ENCODE results near the gene KIF21A.

KIF21A gene

DNA sequence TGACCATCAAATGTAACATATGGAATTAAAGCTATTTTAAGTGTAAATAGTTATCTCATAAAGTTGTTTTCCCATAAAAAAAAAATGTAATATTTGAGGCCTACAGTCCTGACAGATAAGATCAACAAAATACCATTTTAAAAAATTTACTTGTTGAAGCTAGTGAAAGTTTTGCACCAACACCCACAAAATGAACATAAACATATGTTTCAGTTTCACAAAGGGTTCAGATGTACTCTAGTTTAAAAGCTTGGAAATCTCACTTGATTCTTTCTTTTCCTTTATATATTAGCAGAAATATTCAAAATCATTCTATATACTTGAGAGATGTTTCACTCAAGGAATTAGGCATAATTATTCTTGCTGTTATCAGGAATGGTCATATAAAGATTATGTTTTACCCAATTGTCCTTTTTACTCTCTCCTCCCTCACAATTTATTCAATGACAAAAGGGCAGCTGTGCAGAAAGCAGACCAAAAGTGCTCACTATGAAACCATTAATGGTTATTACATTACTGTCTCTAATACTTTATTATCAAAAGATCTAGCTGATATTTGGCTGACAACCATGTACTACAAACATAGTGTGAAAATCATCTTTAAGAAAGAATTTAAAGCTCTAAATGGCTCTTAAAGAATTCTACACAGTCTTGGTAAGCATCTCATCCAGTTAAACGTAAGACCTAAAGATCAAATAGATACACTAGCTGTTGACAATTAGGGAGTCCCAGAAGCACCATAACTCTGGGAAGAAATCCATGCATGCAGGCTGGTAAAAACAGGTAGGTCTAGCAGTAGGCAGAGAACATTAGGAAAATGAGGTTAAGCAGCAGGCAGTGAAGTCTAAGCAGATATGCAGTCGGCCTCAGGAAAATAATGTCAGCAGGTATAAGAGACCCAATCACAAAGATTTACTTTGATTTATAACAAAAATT is 28.8 kb downstream of the KIF21A start:
- no peak for DNase-seq (ENCODE audit: low spot score)
- Mint-ChIP-seq H3K27ac (no peak overlapping the region), H3K27me3 (ENCODE audit: low read depth) (no peaks in the 10 kb centered on the region), H3K4me1 (ENCODE audit: low read depth) (peaks cover 4% of the 10 kb centered on the region), H3K4me3 (peak overlapping the region; percentile 16), H3K9me3 (no peaks in the 10 kb centered on the region), H3K36me3 (ENCODE audit: low read depth) (no peaks in the 10 kb centered on the region)

DNA sequence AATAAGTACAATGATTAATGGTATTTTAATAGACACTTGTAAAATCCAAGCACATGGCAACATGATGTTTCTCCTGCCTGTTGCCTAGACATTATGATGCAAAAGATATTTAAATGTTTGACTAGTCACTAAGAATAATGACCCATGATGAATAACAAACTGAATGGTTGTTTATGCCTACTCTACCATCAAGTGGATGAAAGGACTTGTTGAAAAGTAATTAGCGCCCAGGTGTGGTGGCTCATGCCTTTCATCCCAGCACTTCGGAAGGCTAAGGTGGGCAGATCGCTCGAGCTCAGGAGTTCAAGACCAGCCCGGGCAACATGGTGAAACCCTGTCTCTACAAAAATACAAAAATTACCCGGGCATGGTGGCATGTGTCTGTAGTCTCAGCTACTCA is 30.7 kb downstream of the KIF21A start:
- DNase-seq (ENCODE audit: low spot score) = no peak
- H3K9me3 Mint-ChIP-seq = no peaks in the 10 kb centered on the region
- H3K4me1 Mint-ChIP-seq (ENCODE audit: low read depth) = peaks cover 6% of the 10 kb centered on the region
- H3K27ac Mint-ChIP-seq = no peak overlapping the region
- no peak overlapping the region for H3K4me3 Mint-ChIP-seq
- H3K27me3 Mint-ChIP-seq (ENCODE audit: low read depth) = no peaks in the 10 kb centered on the region
- H3K36me3 Mint-ChIP-seq (ENCODE audit: low read depth) = peaks cover 2% of the 10 kb centered on the region

DNA sequence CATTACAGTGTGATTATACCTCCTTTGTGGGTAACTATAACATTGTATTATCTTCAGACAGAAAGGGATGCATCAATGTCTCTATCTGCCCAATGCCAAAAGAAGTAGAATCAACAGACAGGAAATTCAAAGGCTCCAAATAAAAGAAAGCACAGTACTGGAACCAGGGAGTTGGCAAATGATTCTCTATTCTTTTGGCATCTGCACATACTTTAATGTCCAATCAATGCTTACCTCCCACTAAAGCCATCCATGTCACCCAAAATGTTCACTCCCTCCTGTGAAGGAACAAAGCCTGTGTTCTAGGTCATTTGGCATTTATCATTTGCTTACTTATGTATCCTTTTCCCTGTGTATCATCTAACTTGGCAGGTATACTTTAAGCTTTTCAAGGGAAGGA is 36.7 kb downstream of the KIF21A start:
- peaks cover 16% of the 10 kb centered on the region for H3K4me1 Mint-ChIP-seq (ENCODE audit: low read depth)

DNA sequence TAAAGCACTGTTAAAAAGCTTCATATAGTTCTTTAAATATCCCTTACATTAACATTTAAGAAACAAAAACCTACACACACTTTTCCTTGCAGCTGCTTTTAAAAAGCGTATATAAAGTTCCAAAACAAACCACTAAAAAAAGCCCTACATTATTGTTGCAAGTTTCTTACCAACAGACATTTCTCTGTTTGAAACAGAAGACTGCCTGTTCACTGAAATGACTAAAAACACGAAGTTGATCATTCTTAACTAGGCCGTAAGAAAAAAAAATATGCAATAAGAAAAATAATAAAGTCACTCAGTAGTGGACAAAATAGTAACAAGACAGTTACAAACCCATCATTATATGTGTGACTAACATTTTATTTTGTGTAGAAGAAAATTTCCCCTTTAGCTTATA is 37.3 kb downstream of the KIF21A start:
- Mint-ChIP-seq H3K27ac (no peak overlapping the region), H3K4me3 (no peak overlapping the region), H3K4me1 (ENCODE audit: low read depth) (peaks cover 19% of the 10 kb centered on the region), H3K9me3 (no peaks in the 10 kb centered on the region), H3K36me3 (ENCODE audit: low read depth) (peaks cover 4% of the 10 kb centered on the region), H3K27me3 (ENCODE audit: low read depth) (no peaks in the 10 kb centered on the region)
- no peak for DNase-seq (ENCODE audit: low spot score)

More for the DNA sequence above, 36.7 kb downstream of the KIF21A start:
- peak overlapping the region; percentile 31 for H3K4me3 Mint-ChIP-seq
- no peak for DNase-seq (ENCODE audit: low spot score)
- peak overlapping the region; percentile 3 for H3K27ac Mint-ChIP-seq
- no peaks in the 10 kb centered on the region for H3K9me3 Mint-ChIP-seq
- H3K36me3 Mint-ChIP-seq (ENCODE audit: low read depth) = peaks cover 4% of the 10 kb centered on the region
- no peaks in the 10 kb centered on the region for H3K27me3 Mint-ChIP-seq (ENCODE audit: low read depth)

DNA sequence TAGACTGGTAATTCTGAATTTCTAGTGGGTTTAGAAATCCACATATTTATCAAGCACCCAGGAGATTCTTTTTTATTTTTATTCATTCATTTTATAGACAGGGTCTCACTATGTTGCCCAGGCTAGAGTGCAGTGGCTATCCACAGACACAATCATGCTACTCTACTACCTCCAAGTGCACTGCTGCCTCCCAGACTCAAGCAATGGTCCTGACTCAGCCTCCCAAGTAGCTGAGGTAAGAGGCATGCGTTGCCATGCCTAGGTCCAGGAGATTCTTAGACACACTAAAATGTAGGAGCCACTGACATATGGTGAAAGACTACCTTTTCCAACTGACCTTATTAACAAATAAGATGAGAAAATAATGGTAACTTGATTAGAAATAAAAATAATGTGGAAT is 38.9 kb downstream of the KIF21A start:
- no peak for DNase-seq (ENCODE audit: low spot score)
- Mint-ChIP-seq H3K27me3 (ENCODE audit: low read depth) (no peaks in the 10 kb centered on the region), H3K36me3 (ENCODE audit: low read depth) (peaks cover 4% of the 10 kb centered on the region), H3K4me1 (ENCODE audit: low read depth) (peaks cover 19% of the 10 kb centered on the region), H3K4me3 (no peak overlapping the region), H3K9me3 (no peaks in the 10 kb centered on the region), H3K27ac (no peak overlapping the region)

GRCh38 chr12:39403376-39403775 is 39.5 kb downstream of the KIF21A start:
- no peak for DNase-seq (ENCODE audit: low spot score)
- peaks cover 17% of the 10 kb centered on the region for H3K4me1 Mint-ChIP-seq (ENCODE audit: low read depth)
- no peak overlapping the region for H3K4me3 Mint-ChIP-seq
- H3K27ac Mint-ChIP-seq = no peak overlapping the region
- no peaks in the 10 kb centered on the region for H3K9me3 Mint-ChIP-seq
- peaks cover 2% of the 10 kb centered on the region for H3K36me3 Mint-ChIP-seq (ENCODE audit: low read depth)
- H3K27me3 Mint-ChIP-seq (ENCODE audit: low read depth) = no peaks in the 10 kb centered on the region

GRCh38 chr12:39402922-39403321 is 40.0 kb downstream of the KIF21A start:
- no peaks in the 10 kb centered on the region for H3K9me3 Mint-ChIP-seq
- H3K27ac Mint-ChIP-seq = no peak overlapping the region
- no peak for DNase-seq (ENCODE audit: low spot score)
- peaks cover 17% of the 10 kb centered on the region for H3K4me1 Mint-ChIP-seq (ENCODE audit: low read depth)
- H3K4me3 Mint-ChIP-seq = no peak overlapping the region
- no peaks in the 10 kb centered on the region for H3K27me3 Mint-ChIP-seq (ENCODE audit: low read depth)
- H3K36me3 Mint-ChIP-seq (ENCODE audit: low read depth) = peaks cover 2% of the 10 kb centered on the region

GRCh38 chr12:39401459-39401858 is 41.5 kb downstream of the KIF21A start:
- Mint-ChIP-seq H3K27me3 (ENCODE audit: low read depth) (no peaks in the 10 kb centered on the region), H3K36me3 (ENCODE audit: low read depth) (peaks cover 2% of the 10 kb centered on the region), H3K4me3 (no peak overlapping the region), H3K4me1 (ENCODE audit: low read depth) (peaks cover 11% of the 10 kb centered on the region), H3K27ac (no peak overlapping the region), H3K9me3 (no peaks in the 10 kb centered on the region)
- DNase-seq (ENCODE audit: low spot score) = no peak

DNA sequence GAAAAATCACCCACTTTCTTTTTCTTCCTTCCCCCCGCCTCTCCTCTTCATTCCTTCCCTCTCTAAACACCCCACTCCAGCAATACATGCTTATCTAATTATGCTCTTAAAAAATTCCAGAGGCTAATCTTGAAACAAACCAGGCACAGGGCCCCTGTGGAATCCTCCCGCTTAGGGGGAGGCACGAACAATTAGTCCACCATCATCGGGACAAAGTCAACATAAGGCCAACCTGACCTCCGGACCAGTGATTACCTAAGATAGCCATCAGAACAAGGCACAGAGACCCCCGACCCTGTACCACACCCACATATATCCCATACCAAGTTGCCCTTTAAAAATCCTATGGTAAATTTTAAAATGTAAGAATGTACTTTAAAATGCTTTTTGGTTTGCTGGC is 47.1 kb downstream of the KIF21A start:
- H3K27me3 Mint-ChIP-seq (ENCODE audit: low read depth) = no peaks in the 10 kb centered on the region
- peaks cover under 1% of the 10 kb centered on the region for H3K4me1 Mint-ChIP-seq (ENCODE audit: low read depth)
- DNase-seq (ENCODE audit: low spot score) = no peak
- no peak overlapping the region for H3K4me3 Mint-ChIP-seq
- H3K9me3 Mint-ChIP-seq = no peaks in the 10 kb centered on the region
- H3K27ac Mint-ChIP-seq = no peak overlapping the region
- H3K36me3 Mint-ChIP-seq (ENCODE audit: low read depth) = no peaks in the 10 kb centered on the region

DNA sequence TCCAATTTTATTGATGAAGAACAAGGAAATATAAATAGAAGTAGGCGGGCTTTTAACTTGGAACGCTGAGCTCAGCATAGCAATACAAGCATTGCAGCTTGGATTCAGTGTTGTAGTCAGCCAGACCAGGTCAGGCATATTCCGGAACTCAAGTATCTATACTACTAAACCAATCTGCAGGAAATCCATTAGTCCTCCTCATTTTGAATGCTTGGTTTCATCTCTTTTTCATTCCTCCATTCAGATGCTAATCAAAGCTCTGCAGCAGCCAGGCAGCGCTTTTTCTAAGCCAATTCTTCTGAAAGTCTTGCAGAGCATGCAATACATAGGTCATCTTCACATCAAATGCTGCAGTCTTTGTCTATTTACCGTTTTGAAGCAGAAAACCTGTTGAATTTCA is 49.0 kb downstream of the KIF21A start:
- no peak overlapping the region for H3K27ac Mint-ChIP-seq
- no peaks in the 10 kb centered on the region for H3K27me3 Mint-ChIP-seq (ENCODE audit: low read depth)
- no peaks in the 10 kb centered on the region for H3K4me1 Mint-ChIP-seq (ENCODE audit: low read depth)
- H3K4me3 Mint-ChIP-seq = no peak overlapping the region
- H3K36me3 Mint-ChIP-seq (ENCODE audit: low read depth) = no peaks in the 10 kb centered on the region
- no peak for DNase-seq (ENCODE audit: low spot score)
- no peaks in the 10 kb centered on the region for H3K9me3 Mint-ChIP-seq

GRCh38 chr12:39393179-39393578 is 49.7 kb downstream of the KIF21A start:
- DNase-seq (ENCODE audit: low spot score) = no peak
- Mint-ChIP-seq H3K4me3 (no peak overlapping the region), H3K36me3 (ENCODE audit: low read depth) (no peaks in the 10 kb centered on the region), H3K27me3 (ENCODE audit: low read depth) (no peaks in the 10 kb centered on the region), H3K4me1 (ENCODE audit: low read depth) (no peaks in the 10 kb centered on the region), H3K9me3 (no peaks in the 10 kb centered on the region), H3K27ac (no peak overlapping the region)

DNA sequence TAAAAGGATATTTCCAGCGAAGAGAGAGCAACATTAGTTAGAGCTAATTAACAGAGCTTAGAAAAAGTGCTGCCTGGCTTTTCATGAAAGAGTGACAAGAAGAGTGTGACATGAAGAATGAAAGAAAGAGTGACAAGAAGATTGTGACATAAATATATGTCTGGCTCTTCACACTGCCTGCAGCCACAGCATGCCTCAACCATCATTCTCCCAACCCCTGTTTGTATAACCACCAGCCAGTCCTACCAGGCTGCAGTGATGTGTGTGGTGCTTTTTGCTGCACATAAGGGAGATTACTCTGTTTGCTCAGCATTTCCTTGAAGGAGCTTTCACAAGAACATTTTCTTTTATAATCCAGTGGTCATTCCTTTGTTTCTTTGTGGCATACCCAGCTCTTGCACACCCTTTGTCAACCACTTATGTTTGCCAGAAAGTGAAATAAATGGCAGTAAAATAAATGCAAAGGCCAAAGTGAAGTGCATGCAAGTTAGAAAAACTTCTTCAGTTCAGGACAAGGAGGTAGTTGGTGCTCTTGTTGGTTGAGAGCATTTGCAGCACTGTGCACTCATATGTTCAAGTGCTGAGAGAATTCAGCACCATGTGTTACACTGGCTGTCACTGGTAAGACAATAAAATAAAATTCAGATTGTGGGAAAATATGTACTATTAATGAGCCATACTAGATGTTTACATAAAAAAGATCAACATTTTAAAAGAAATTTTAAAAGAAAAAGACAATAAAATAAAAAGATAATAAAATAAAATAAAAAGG is 50.6 kb downstream of the KIF21A start:
- no peaks in the 10 kb centered on the region for H3K4me1 Mint-ChIP-seq (ENCODE audit: low read depth)
- DNase-seq (ENCODE audit: low spot score) = no peak
- no peaks in the 10 kb centered on the region for H3K36me3 Mint-ChIP-seq (ENCODE audit: low read depth)
- no peaks in the 10 kb centered on the region for H3K9me3 Mint-ChIP-seq
- no peak overlapping the region for H3K4me3 Mint-ChIP-seq
- H3K27me3 Mint-ChIP-seq (ENCODE audit: low read depth) = no peaks in the 10 kb centered on the region
- H3K27ac Mint-ChIP-seq = no peak overlapping the region

- Mint-ChIP-seq H3K27ac (no peak overlapping the region), H3K9me3 (no peaks in the 10 kb centered on the region), H3K27me3 (ENCODE audit: low read depth) (no peaks in the 10 kb centered on the region), H3K4me1 (ENCODE audit: low read depth) (no peaks in the 10 kb centered on the region), H3K36me3 (ENCODE audit: low read depth) (peaks cover 3% of the 10 kb centered on the region), H3K4me3 (no peak overlapping the region)
- no peak for DNase-seq (ENCODE audit: low spot score)
Observed at GRCh38 chr12:39390752-39391151, 52.2 kb downstream of the KIF21A start.

DNA sequence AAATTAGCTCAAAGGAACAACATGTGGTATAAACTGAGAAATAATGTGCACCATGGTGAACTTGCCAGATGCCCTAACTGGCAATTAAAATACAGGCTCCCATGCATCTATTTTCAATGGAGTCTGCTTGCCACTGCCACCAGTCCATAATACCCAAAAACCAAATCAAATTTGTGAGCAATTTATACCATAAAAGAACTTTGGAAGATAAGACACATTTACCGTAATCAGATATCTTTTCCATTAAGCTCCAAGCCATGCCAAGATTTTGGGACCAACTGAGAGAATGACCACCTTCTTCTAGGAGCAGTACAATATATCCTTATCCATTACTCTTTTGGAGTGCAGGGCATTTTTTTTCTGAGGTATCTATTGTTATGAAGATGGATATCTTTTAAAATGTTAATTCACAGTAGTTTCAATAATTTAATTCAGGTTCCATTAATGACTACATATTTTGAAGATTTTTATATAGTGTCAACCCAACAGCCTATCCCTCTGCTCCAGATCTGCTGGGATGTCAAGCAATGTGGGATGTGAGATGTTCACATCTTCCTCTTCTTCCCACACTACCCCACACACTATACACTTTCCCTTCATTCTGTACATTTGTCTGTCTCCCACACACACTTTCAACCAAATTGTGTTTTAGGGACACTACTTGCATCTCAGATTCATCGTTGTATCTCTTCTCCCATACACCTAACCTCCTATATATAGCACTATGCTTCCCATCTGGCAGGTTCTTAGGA is 53.3 kb downstream of the KIF21A start:
- no peaks in the 10 kb centered on the region for H3K9me3 Mint-ChIP-seq
- peaks cover 3% of the 10 kb centered on the region for H3K36me3 Mint-ChIP-seq (ENCODE audit: low read depth)
- no peak overlapping the region for H3K27ac Mint-ChIP-seq
- no peak for DNase-seq (ENCODE audit: low spot score)
- H3K27me3 Mint-ChIP-seq (ENCODE audit: low read depth) = no peaks in the 10 kb centered on the region
- no peaks in the 10 kb centered on the region for H3K4me1 Mint-ChIP-seq (ENCODE audit: low read depth)
- H3K4me3 Mint-ChIP-seq = no peak overlapping the region
